OCI-LY1 (cell line): Measurements from ENCODE around the gene PAX5.

Source experiments
- H2AFZ ChIP-seq: fragments of 200-600 bp; sonication (generic), shearing (Covaris generic); 2 replicates; pipeline ENCODE4 v1.6.0; 2014; ENCODE audit warnings: antibody characterized with exemption, mild to moderate bottlenecking, low read length
- H3F3A ChIP-seq: fragments of 200-600 bp; sonication (generic), shearing (Covaris generic); 2 replicates; pipeline ENCODE4 v1.6.0; 2014; ENCODE audit warnings: mild to moderate bottlenecking, antibody characterized with exemption, low read length, moderate library complexity; ENCODE audit not compliant: insufficient read depth
- H3K27ac ChIP-seq: fragments of 200-600 bp; sonication (generic); 2 replicates; pipeline ENCODE4 v1.5.1; 2014; ENCODE audit warnings: low read length, mixed run types, mild to moderate bottlenecking, low read depth; ENCODE audit not compliant: poor library complexity, severe bottlenecking
- H3K27me3 ChIP-seq: fragments of 200-600 bp; sonication (generic); 2 replicates; pipeline ENCODE4 v1.6.0; 2014; ENCODE audit warnings: antibody characterized with exemption, mild to moderate bottlenecking, low read length, moderate library complexity; ENCODE audit not compliant: insufficient read depth
- H3K36me3 ChIP-seq: fragments of 200-600 bp; sonication (generic); 2 replicates; pipeline ENCODE4 v1.6.1; 2014; ENCODE audit warnings: mild to moderate bottlenecking, antibody characterized with exemption, low read length, moderate library complexity, mixed read lengths; ENCODE audit not compliant: insufficient read depth
- H3K4me1 ChIP-seq: fragments of 200-600 bp; sonication (generic); 2 replicates; pipeline ENCODE4 v1.5.1; 2014; ENCODE audit warnings: mild to moderate bottlenecking, low read length, moderate library complexity; ENCODE audit not compliant: insufficient read depth, severe bottlenecking
- H3K4me2 ChIP-seq: fragments of 200-600 bp; sonication (generic), shearing (Covaris generic); 2 replicates; pipeline ENCODE4 v1.6.1; 2014; ENCODE audit warnings: low read length
- H3K4me3 ChIP-seq: fragments of 200-600 bp; sonication (generic); 2 replicates; pipeline ENCODE4 v1.5.1; 2014; ENCODE audit warnings: low read length, low read depth, mild to moderate bottlenecking, mixed read lengths; ENCODE audit not compliant: poor library complexity, severe bottlenecking
- H3K79me2 ChIP-seq: fragments of 200-600 bp; shearing (Covaris generic); 2 replicates; pipeline ENCODE4 v1.6.1; 2016; ENCODE audit warnings: mixed run types, low read length, mixed read lengths; ENCODE audit not compliant: insufficient read depth
- H3K9ac ChIP-seq: fragments of 200-600 bp; sonication (generic), shearing (Covaris generic); 2 replicates; pipeline ENCODE4 v1.6.1; 2014; ENCODE audit warnings: mild to moderate bottlenecking, low read length, mixed read lengths
- H3K9me2 ChIP-seq: fragments of 200-600 bp; sonication (generic), shearing (Covaris generic); 2 replicates; pipeline ENCODE4 v1.6.1; 2014; ENCODE audit warnings: low read depth, mild to moderate bottlenecking, low read length, mixed read lengths
- H3K9me3 ChIP-seq: fragments of 200-600 bp; shearing (Covaris generic); 2 replicates; pipeline ENCODE4 v1.6.1; 2014; ENCODE audit warnings: low read length, mixed read lengths
- H4K20me1 ChIP-seq: fragments of 200-600 bp; sonication (generic), shearing (Covaris generic); 2 replicates; pipeline ENCODE4 v1.6.0; 2016; ENCODE audit warnings: mild to moderate bottlenecking, low read length; ENCODE audit not compliant: insufficient read depth
- EZH2 ChIP-seq: fragments of 200-600 bp; sonication (generic), shearing (Covaris generic); IDR thresholded peaks from 2 replicates; pipeline ENCODE4 v1.8.0; 2017; ENCODE audit warnings: borderline replicate concordance, mixed run types, mild to moderate bottlenecking, antibody characterized with exemption, low read length, moderate library complexity, mixed read lengths
- TF ChIP-seq, protein P1 (sequence below): fragments of 200-600 bp; sonication (generic), shearing (Covaris generic); IDR thresholded peaks from 2 replicates; pipeline ENCODE4 v1.5.1; 2017; ENCODE audit warnings: mild to moderate bottlenecking, antibody characterized with exemption, low read length, moderate library complexity, mixed read lengths

The PAX5 gene

DNA sequence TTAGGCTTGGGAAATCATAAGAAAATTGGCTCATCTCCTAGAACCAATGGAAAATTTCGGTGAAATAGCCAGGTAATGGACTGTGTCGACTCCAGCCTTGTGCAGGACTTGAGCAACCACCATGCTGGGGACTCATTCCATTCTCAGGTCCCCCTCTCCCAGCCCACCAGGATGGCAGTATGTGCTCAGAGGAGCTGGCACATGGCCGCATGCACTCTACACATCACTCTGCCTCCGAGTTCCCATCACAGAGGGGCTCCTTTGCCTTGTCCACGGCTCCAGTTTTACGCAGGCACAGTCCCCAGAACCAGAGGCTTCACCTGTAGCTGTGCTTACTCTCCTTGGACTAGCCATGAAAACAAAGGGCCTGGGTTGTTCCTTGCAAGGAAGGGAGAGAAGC, 149.3 kb downstream of the PAX5 start:
- Histone ChIP-seq H3F3A (no peaks in the 10 kb centered on the region), H2AFZ (no peak overlapping the region), H3K36me3 (peaks cover 57% of the 10 kb centered on the region), H3K9me3 (no peaks in the 10 kb centered on the region), H3K9ac (no peak overlapping the region), H3K4me3 (no peak overlapping the region), H3K27me3 (no peaks in the 10 kb centered on the region), H3K27ac (no peak overlapping the region), H3K4me2 (no peak overlapping the region), H3K79me2 (no peaks in the 10 kb centered on the region; the same call in 1 of the 2 replicates), H4K20me1 (no peaks in the 10 kb centered on the region), H3K4me1 (no peaks in the 10 kb centered on the region), H3K9me2 (no peaks in the 10 kb centered on the region)
- no peak for TF ChIP-seq EZH2
- TF ChIP-seq, protein P1, sequence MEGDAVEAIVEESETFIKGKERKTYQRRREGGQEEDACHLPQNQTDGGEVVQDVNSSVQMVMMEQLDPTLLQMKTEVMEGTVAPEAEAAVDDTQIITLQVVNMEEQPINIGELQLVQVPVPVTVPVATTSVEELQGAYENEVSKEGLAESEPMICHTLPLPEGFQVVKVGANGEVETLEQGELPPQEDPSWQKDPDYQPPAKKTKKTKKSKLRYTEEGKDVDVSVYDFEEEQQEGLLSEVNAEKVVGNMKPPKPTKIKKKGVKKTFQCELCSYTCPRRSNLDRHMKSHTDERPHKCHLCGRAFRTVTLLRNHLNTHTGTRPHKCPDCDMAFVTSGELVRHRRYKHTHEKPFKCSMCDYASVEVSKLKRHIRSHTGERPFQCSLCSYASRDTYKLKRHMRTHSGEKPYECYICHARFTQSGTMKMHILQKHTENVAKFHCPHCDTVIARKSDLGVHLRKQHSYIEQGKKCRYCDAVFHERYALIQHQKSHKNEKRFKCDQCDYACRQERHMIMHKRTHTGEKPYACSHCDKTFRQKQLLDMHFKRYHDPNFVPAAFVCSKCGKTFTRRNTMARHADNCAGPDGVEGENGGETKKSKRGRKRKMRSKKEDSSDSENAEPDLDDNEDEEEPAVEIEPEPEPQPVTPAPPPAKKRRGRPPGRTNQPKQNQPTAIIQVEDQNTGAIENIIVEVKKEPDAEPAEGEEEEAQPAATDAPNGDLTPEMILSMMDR = no peak

DNA sequence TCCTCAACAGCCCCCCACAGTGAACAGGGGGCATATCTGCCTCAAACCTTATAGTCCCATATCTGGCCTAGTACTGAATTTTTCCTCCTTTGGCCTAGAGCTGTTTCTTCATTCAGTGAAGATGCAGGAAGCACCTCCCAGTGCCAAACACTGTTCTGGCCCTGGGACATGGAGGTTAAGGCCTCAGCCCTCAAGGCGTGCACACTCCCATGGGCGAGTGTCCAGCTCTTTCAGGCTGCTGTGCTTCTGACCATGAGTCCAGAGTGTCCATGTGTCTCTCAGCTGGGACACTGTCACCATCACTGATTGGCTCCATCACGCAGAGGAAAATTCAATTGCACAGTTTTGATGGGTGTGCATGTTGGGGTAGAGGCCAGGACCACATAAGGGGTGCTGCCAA, 151.5 kb downstream of the PAX5 start:
- Histone ChIP-seq H3K9me3 (no peaks in the 10 kb centered on the region), H3K4me3 (no peak overlapping the region), H3K4me1 (peaks cover 13% of the 10 kb centered on the region), H2AFZ (no peak overlapping the region), H4K20me1 (no peaks in the 10 kb centered on the region), H3F3A (no peaks in the 10 kb centered on the region), H3K9me2 (no peaks in the 10 kb centered on the region), H3K79me2 (no peaks in the 10 kb centered on the region; the same call in 1 of the 2 replicates), H3K27me3 (no peaks in the 10 kb centered on the region), H3K9ac (no peak overlapping the region), H3K27ac (no peak overlapping the region), H3K4me2 (no peak overlapping the region), H3K36me3 (peaks cover 63% of the 10 kb centered on the region)
- TF ChIP-seq, protein P1 = no peak
- TF ChIP-seq EZH2 = no peak

DNA sequence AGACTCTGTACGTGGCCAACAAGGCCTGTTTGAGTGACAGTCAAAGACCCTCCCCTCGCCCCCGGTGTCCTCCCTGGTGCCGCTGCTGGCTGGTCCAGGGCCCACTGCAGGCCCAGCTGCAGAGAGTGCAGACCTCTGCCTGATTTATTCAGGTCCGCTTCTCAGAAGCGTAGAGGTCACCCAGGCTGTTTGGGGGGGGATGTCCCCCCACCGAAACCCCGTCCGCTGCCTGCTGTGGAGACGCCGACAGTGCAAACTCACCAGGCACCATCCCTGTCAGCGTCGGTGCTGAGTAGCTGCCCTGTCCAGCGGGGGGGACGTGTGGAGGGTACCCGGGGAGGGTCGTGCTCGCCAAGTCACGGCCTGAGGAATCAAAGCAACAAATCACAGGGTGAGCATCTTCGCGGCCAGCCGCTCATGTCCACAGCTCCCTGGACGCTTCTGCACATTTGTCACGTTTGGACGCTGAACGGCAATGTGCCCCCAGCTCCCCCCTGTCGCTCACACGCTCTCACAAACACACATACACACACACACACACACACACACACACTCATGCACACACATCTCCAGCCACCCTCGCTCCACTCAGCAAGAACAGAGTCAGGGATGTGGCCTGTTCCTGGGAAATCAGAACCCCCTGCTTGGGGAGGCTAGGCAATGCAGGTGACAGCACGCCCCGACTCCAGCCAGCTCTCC, 152.2 kb downstream of the PAX5 start:
- Histone ChIP-seq H3K79me2 (no peaks in the 10 kb centered on the region), H3K9me2 (no peaks in the 10 kb centered on the region), H4K20me1 (no peaks in the 10 kb centered on the region), H3K36me3 (peaks cover 63% of the 10 kb centered on the region), H3K9ac (no peak overlapping the region), H3F3A (no peaks in the 10 kb centered on the region), H3K4me3 (no peak overlapping the region), H3K4me2 (no peak overlapping the region), H3K9me3 (no peaks in the 10 kb centered on the region), H2AFZ (no peak overlapping the region), H3K4me1 (peaks cover 20% of the 10 kb centered on the region), H3K27me3 (no peaks in the 10 kb centered on the region), H3K27ac (no peak overlapping the region)
- no peak for TF ChIP-seq EZH2
- TF ChIP-seq, protein P1 = no peak
